GM12873 (cell line): ENCODE data around the gene NUP107.

Source experiments
- TF ChIP-seq, protein P1 (sequence below): IDR thresholded peaks from 2 replicates; pipeline ENCODE4 v1.5.1; 2012; ENCODE audit warnings: low read depth, mild to moderate bottlenecking, moderate library complexity, low read length, control low read depth; ENCODE audit not compliant: insufficient read depth; ENCODE audit errors: missing control alignments

Gene NUP107

GRCh38 chr12:68785823-68786222 lies 99.0 kb downstream of the NUP107 start:
- TF ChIP-seq, protein P1, sequence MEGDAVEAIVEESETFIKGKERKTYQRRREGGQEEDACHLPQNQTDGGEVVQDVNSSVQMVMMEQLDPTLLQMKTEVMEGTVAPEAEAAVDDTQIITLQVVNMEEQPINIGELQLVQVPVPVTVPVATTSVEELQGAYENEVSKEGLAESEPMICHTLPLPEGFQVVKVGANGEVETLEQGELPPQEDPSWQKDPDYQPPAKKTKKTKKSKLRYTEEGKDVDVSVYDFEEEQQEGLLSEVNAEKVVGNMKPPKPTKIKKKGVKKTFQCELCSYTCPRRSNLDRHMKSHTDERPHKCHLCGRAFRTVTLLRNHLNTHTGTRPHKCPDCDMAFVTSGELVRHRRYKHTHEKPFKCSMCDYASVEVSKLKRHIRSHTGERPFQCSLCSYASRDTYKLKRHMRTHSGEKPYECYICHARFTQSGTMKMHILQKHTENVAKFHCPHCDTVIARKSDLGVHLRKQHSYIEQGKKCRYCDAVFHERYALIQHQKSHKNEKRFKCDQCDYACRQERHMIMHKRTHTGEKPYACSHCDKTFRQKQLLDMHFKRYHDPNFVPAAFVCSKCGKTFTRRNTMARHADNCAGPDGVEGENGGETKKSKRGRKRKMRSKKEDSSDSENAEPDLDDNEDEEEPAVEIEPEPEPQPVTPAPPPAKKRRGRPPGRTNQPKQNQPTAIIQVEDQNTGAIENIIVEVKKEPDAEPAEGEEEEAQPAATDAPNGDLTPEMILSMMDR, result no peak

DNA sequence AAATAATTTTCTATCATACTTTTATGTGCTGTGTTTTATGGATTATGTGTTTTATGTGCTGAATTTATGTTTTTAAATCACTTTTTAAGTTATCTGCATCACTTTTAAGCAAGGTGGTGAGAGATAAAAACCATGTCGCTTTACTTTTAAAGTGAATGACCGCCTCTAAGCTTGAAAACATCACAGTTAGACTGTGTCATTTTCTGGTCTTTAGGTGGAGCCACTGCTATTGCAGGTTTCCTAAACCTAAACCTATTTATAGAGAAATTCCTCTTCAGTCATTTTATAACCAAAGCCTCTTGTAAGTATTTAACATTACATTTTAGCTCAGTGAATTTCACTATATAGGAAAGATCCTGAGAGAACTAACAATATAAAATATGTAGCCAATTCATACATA lies 100.2 kb downstream of the NUP107 start:
- TF ChIP-seq, protein P1, result no peak

- TF ChIP-seq, protein P1, result no peak
These were observed 101.9 kb downstream of the NUP107 start for GRCh38 chr12:68788554-68789143.

- TF ChIP-seq, protein P1, result no peak
These were observed 102.5 kb downstream of the NUP107 start for GRCh38 chr12:68789144-68789878.

- TF ChIP-seq, protein P1, result no peak
These were observed 103.5 kb downstream of the NUP107 start for GRCh38 chr12:68790081-68790951.

- TF ChIP-seq, protein P1, result no peak
These were observed 104.1 kb downstream of the NUP107 start for GRCh38 chr12:68790952-68791234.

GRCh38 chr12:68791897-68792481 lies 105.2 kb downstream of the NUP107 start:
- TF ChIP-seq, protein P1, result no peak
